ENCODE results near the gene ITM2B.
A peak's percentile ranks its signal among the peaks of the same experiment; 100 is the strongest.
"Not testable (repeated sequence)": the region's sequence is repeated elsewhere in the genome, so short reads cannot be mapped to it uniquely, and the experiment has no call there.

Gene ITM2B

DNA sequence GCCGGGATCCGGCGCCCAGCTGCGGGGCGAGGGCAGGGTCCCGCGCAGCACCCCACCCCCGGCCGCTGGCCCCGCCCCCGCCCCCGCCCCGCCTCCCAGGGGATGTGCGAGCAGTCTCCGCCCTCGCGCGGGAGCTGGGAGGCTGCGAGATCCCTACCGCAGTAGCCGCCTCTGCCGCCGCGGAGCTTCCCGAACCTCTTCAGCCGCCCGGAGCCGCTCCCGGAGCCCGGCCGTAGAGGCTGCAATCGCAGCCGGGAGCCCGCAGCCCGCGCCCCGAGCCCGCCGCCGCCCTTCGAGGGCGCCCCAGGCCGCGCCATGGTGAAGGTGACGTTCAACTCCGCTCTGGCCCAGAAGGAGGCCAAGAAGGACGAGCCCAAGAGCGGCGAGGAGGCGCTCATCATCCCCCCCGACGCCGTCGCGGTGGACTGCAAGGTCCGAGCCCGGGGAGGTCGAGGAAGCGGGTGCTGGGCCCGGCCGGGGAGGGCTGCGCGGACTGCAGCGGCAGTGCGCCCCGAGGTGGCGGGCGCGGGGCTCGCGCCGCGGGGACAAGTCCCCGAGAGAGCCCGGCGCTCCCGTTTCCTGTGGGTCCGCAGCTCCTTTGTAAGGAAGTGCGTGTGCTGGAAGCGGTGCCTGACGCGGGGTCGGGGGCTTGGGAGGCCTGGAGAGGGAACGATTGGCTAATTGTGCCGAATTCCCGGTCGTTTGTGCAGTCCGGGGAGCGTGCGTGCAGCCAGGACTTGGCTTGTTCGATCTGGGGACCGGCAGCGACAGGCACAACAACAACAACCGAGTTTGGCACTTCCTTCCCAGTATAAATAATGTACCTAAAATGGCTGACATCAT is at the start of gene ITM2B:
ITM2B (plus strand) TSS at position 161 of the 843 bp plus-strand sequence; CDS start at position 316, 155 bp downstream.
- DNase-seq: peak; percentile 62

DNA sequence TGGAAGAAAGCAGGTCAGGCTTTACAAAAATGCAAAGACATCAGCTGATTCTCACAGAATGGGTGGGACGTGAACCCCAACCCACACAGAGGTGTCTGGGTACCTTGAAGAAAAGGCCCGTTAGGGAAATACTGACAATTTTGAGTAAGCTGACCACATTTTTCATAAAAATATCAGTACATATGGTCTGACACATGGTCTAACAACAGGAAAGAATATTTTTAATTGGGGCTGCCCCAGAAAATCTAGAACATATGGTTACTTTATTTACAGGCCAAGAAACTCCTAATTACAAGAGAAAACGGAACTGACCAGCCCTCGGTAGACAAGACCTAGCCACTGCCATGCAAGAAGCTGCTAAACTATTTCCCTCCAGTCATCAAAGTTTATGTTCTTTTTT is 48.7 kb upstream of the ITM2B start:
- no peak for DNase-seq

DNA sequence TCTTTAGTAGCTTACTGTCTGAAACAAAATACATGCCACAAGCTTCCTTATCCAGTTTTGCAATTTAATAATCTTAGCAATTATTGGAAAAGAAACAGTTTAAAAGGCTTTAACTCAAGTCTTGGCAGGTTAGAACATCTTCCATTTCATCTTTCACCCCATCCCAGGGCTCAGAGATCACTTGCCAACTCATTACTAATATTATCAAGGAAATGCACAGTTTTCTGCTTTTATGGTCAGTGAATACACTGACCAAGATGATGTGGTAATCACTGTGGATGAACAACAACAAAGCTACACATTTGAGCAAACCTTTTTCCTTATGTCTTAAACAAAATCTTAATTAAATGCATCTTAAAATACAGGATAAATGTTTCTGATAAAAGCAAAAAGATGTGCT is 48.0 kb upstream of the ITM2B start:
- no peak for DNase-seq

DNA sequence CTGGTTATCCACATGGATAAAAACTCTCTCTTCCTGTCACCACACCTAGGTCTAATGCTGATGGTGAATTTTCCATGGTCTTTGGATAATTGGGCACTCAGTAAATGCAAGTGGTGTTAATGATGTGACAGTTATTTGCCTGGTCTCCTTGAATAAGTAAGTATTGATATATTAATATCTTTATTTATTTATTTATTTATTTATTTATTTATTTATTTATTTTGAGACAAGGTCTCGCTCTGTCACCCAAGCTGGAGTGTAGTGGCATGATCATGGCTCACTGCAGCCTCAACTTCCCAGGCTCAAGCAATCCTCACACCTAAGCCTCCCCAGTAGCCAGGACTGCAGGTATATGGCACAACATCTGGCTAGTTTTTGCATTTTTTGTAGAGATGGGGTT is 46.3 kb upstream of the ITM2B start:
- no peak for DNase-seq

DNA sequence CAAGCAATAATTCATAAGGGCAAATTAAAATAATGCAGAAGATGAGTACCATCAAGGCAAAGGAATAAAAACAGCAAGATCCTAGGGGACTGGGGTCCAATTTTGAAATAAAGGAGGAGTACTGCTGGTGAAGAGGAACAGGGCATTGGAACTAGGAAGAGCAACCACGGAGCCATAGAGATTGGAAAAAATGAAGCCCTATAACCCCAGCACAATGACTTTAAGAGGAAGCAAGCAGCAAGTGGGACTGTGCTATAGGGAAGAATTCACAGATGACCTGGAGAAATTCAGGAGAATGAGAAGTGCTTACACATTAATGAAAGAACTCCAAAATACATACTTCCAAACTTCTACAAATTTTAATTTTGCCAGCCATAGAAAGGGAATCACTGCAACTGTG is 44.9 kb upstream of the ITM2B start:
- no peak for DNase-seq

DNA sequence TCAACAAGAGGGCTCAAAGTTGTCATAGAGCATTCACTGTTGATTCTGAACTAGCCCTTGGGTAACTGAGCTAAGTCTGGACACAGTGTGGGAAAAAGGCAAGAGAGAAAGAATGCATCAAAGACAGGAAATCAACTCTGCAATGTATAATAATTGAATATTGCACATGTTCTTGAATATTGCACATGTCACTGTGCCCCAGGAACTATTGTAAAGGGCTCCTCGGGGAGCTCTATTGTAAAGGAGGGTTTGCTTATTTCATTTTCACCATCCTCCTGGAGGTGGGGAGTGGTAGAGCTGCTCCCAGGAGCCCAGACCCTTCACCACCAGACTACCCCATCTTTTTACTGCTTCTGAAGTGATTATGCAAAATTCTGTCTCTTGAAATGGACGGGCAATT is 44.4 kb upstream of the ITM2B start:
- no peak for DNase-seq

DNA sequence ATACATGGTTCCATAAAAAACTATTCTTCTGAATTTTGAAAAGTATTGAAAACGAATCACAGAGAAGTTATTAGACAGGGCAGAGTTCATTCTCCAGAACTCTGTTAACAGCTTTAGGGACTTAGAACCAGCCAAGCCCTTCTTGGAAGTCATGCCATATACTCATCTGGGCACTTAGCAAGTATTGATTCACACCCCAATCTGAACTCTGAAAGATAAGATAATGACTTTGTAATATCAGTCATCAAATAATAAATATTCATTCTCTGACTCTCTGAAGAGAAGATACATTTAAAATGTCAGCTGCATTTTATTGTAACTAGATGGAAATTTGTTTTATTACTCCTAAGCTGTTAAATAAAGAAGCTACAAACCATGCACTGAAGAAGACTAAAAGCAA is 43.8 kb upstream of the ITM2B start:
- DNase-seq: no peak

DNA sequence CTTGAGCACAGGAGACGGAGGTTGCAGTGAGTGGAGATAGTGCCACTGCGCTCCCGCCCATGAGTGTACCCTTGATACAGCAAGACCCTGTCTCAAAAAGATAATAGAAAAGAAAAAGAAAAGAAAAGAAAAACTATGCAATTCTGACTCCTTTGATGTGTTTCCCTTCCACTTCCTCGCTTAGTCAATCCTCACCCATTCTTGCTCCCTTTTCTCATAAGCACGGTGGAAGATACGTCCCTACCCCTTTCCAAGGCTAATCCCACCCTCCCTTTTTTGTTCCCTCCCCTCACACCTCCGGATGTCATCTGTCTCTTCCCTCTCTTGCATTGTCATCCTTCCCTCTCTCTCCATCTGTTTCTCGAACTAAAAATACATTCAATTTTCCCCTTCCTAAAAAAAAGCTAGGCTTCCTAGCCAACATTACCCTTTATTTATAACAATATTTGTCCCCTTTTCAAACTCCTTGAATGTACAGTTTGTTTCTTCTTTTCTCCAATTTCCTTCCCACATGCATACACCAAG is 40.5 kb upstream of the ITM2B start:
- DNase-seq: peak; percentile 12

DNA sequence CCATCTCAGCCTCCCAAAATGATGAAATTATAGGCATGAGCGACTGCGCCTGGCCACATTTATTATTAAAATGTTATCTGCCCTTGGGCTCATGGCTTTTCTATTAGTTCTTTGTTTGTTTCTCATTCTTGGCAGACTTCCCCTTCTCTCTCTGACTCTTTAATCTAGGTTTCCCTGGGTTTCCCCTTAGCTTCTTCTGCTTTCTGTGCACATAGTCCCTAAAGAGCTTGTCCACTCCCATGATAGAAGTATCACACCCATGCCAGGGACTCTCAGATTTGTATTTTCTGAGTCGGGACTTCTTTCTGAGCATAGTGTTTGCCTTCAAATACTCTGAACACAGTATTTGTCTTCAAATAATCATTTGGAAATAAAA is 38.6 kb upstream of the ITM2B start:
- no peak for DNase-seq

DNA sequence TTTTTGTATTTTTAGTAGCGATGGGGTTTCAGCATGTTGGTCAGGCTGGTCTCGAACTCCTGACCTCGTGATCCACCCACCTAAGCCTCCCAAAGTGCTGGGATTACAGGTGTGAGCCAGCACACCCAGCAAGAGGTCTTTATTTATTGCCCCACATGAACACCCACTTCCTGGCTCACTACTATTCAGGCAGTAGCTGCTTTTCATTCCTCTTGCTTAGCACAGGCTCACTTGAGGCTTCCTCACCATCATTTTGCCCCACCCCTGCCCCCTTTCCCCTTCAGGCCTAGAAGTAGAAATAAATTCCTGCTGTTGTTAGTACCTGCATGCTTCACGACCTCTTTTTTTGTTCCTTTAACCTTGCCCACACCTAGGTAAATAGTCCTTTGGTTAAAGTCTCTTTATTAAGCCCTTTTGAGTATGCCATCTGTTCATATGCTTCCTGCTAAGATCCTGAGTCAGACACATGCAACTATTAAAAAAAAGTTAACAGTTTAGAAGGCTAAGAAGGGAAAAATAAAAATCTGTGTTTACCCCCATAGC is 33.5 kb upstream of the ITM2B start:
- no peak for DNase-seq

DNA sequence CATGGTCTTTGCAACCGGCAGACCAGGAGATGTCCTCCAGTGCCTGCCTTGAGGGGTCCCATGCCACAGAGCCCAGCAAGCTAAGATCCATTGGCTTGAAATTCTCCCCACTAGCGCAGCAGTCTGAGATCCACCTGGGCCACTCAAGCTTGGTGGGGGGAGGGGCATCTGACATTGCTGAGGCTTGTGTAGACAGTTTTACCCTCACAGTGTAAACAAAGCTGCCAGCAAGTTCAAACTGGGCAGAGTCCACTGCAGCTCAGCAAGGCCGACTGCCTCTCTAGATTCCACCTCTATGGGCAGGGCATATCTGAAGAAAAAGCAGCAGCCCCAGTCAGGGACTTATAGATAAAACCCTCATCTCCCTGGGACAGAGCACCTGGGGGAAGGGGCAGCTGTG is 32.0 kb upstream of the ITM2B start:
- no peak for DNase-seq

DNA sequence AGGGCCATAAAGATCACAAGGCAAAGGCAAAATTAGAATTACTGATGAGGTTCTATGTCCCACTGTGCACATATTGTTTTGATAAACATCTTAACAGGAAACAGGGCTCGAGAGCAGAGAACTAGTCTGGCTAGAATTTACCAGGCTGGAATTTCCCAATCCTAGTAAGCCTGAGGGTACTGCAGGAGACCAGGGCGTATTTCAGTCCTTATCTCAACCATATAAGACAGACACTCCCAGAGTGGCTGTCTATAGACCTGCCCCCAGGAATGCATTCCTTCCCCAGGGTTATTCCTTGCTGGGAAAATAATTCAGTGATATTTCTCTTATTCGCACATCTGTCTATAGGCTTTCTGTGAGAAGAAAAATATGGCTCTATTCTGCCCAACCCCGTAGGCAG is 25.8 kb upstream of the ITM2B start:
- not testable (repeated sequence) for DNase-seq

DNA sequence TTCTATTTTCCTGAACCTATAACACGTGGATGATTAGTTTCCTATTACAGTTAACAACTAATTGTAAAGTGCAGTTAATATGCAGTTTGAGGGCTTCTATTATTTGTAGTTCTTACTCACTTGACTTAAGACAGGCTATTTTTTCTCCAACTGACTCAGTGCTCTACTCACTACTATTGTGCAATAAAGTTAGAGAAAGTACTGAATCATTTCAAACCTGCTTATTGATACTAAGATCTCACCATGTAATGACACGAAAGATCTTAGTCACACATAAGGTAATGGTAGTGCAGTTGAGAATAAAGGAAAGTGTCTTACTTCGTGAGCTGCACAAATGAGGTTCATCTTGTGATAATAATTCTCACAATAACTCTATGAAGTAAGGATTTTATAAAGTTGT is 22.8 kb upstream of the ITM2B start:
- DNase-seq: no peak

DNA sequence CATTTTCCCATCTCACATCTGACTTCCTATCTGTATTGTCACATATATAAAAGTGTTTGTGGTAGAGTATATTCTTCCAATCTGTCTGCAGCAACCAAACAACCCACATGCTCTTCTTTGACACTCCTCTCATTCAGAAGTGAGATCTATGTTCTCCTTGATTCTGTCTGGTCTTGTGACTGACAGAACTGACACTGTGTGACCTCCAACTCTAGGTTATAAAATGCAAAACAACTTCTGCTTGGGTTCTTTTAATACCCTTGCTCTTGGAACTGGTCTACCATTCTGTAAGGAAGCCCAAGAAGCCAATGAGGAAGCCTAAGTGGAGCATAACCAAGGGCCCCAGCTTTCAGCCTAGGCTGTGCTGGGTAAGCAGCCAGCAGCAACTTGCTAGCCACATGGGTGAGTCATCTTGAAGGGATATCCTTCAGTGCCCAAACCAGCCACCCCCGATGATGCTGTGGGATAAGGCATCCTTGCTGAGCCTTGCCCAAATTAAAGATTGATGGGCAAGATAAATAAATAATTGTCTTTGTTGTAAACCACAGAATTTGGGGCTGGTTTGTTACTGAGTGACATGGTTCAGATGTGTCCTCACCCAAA is 18.4 kb upstream of the ITM2B start:
- no peak for DNase-seq

DNA sequence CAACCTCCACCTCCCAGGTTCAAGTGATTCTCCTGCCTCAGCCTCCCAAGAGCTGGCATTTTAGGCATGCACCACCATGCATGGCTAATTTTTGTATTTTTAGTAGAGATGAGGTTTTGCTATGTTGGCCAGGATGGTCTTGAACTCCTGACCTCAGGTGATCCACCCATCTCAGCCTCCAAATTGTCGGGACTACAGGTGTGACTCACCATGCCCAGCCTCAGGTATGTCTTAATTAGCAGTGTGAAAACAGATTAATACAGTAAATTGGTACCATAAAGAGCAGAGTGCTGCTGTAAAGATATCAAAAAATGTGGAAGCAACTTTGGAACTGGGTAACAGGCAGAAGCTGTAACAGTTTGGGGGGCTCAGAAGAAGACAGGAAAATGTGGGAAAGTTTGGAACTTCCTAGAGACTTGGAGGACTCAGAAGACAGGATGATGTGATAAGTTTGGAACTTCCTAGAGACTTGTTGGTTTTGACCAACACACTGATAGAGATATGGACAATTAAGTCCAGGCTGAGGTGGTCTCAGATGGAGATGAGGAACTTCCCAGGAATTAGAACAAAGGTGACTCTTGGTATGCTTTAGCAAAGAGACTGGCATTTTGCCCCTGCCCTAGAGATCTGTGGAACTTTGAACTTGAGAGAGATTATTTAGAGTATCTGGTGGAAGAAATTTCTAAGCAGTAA is 17.3 kb upstream of the ITM2B start:
- not testable (repeated sequence) for DNase-seq

DNA sequence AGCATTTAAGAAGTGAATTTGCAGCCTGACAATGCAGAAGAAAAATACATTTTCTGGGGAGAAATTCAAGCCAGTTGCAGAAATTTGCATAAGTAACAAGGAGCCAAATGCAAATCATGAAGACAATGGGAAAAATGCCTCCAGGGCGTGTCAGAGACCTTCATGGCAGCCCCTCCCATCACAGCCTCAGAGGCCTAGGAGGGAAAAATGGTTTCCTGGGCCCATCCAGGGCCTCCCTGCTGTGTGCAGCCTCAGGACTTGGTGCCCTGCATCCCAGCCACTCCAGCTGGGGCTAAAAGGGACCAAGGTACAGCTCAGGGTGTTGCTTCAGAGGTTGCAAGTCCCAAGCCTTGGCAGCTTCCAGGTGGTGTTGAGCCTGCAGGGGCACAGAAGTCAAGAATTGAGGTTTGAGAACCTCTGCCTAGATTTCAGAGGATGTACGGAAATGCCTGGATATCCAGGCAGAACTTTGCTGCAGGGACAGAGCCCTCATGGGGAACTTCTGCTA is 16.7 kb upstream of the ITM2B start:
- DNase-seq: no peak

DNA sequence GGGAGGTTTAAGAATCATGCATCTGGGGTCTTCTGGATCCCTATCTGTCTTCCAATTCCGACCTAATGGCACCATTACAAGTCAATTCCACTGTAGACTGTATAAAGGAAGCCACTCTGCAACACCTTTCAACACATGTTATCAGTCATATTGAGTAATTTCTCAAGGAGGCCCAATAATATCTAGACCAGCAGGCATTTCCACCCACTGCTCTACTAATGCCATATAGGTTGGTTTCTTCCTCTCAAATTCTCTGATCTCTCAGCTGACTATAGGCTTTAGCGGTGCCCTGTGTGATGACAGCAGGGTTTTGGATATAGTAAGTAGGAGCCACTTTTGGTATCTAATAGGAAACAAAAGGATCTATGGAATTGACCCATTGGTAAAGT is 12.4 kb upstream of the ITM2B start:
- no peak for DNase-seq

DNA sequence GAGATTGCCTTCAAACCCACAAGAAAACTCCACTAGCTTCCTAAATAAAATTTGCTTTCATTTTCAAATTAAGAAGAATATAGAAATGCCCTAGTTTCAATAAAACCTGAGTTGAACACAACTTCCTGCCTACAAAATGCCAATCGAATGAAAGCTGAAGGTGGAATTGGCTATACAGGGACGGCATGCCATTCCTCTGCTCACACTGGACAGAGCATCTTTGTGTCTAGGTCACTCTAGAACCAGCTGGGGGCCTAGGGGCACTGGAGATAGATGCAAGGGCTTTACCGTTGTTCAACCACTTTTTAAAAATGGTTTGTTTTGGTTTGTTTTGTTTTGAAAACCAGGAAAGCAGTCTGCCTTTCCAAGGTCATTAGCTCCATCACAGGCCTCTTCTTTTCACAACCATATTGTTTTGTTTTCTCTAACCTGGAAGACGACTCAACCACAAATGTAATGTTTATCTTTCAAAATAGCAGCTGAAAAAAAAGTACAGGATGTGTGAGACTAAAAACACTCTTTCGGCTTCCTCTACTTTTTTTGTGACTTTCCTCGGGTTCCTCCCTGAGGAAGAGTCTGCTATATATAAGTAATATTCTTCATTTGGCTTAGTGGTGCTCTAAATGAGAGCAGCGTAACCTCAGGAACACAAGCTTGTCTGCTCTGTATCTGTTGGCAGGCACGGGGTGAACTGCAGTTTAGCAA is 11.9 kb upstream of the ITM2B start:
- no peak for DNase-seq

DNA sequence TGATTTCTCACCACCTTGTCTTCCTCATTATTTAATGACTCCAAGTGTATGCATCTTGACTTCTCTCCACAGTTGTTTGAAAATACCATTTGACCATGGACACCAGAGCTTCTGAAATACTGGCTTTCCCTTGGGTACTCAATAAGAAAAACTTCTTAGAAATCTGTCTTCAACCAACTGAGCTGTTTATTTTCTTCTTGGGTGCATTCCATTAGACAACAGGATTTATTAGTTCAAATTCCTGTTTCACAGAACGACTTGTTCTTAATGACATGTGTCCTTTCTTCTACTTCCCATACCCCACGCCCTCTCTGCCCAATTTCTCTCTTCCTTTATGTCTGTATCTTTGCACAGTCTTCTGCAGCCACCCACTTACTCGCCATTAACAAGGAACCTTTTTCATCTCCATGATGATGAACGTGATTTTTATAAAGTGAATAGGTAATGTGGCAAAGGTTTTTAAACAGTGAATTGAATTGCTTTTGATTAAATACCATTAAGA is 11.3 kb upstream of the ITM2B start:
- no peak for DNase-seq

DNA sequence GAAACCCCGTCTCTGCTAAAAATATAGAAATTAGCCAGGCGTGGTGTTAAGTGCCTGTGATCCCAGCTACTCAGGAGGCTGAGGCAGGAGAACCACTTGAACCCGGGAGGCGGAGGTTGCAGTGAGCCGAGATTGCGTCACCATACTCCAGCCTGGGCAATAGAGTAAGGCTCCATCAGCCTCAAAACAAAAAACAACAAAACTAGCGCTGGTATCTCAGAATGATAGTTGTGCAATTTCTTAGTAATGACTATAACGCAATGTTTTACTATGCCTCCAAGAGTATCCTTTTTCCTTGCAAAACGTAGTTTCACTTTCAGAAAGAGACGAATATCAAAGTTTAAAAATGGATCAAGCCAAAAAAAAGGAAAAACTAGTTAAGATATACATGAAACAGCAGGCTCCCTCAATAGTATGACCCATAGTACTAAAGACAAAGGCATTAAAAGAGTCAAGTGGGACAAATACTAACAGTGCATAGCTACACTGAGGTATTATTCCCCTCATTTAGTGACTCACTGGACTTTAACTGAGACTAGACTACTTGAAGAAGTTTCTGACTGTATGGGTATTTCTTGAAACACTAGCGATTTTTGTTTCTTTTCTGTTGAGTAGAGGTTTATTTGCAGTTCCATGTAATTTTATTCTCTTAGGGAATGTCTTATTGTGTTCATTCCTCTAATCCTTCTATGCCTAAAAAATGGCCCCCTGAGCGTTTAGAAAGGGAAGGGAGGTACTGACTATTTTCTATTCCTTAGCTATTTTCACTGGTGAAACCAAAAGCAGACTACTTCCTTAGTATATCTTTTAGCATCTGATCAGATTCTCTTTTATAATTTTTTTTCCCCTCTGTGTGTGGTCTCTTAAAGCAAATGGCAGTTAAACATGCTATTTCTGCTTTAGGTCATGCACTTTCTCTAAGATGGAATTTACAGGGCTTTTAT is 10.4 kb upstream of the ITM2B start:
- no peak for DNase-seq

DNA sequence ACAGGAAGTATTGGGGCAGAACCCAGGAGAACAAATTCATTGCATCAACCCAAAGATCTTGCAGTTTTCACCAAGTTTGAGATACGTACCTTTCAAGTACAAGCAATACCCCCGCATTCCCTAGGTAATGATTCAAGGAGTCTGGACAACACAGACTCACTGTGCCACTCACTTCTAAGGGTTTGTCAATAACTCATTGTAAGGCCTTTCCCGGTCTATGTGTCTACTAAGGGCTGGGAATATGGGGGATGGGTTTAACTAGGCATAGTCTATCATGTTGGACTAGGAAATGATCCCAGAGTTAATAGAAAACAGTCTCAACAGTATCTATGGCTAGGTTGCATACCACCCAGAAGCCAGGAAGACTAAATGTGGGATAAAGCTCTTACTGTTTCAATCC is 8.3 kb upstream of the ITM2B start:
- no peak for DNase-seq
